Measurements from ENCODE around the gene RANGRF.

RANGRF gene

DNA sequence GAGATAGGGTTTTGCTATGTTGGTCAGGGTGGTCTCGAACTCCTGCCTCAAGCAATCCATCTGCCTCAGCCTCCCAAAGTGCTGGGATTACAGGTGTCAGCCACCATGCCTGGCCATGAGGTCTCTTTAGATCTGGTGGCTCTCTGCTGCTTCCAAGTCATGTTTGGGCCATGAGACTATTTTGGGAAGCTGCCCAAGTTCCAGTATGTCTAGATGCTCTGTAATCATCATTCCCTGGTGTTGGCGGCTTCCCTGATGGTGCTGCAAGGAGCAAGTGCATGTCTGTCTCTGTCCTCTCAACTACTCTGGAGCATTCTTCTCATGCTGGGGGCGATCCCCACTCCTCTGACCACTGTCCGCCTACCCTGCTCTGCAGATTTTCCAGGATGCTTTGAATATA is 44.8 kb downstream of the RANGRF start:
- H3K4me3 ChIP-seq (ENCODE audit: low read length): no peak overlapping the region
- no peak for TF ChIP-seq ZNF274 (IDR thresholded peaks at IDR 0.05; ENCODE audit: low read depth, low read length)

DNA sequence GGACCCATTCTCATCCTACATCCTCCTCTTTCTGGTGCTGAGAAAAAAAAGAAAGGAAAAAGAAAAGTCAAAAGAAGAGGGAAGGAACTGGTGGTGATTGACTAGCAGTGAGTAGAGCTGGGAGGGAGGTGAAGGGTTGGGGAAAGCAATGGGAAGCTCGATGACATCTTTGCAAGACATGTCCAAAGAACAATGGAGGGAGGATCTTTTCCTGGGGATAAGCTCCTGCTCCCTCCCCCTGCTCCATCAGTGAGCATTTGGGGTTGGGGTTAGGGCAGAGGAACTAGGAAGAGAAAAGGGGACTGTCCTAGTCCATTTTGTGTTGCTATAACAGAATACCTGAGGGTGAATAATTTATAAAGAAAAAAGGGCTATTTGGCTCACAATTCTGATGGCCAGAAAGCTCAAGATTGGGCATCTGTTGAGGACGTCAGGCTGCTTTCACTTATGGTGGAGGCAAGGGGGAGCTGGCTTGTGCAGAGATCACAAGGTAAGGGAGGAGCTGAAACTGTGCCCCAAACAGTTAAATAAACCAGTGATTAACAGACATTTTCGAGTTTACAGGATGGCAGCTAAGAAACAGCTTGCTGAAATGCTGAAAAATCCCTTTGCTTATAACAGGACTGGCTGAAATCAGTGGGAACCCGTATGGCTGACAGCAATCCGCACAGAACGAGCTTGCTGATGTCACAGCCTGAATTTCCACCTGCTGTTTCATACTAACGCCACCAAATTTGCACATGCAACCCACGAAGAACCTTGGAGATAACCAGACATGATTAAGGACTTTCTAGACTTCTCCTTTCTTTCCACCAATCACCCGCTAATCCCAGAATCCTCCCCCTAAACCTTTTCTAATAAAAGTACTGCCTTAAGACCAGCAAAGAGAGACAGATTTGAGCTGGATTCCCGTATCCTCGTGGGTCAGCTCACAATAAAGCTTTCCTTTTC is 49.6 kb downstream of the RANGRF start:
- no peak for TF ChIP-seq ZNF274 (IDR thresholded peaks at IDR 0.05; ENCODE audit: low read depth, low read length)
- no peak overlapping the region for H3K4me3 ChIP-seq (ENCODE audit: low read length)

DNA sequence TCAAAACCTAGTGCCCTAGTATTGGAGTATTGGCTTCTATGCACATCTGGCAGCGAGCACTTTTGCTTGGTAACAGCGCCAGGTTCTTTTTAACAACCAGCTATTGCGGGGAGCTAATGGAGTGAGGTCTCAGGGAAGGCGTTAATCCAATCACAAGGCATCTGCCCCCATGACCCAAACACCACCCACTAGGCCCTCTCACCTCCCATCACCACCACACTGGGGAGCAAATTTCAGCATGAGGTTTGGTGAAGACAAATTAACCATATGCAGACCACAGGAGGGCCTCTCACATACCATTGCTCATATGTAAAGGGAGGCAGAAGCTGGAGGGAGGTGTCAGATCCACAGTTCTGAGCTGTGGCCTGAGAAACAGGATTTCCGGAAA is 50.3 kb downstream of the RANGRF start:
- no peak overlapping the region for H3K4me3 ChIP-seq (ENCODE audit: low read length)
- TF ChIP-seq ZNF274 (IDR thresholded peaks at IDR 0.05; ENCODE audit: low read depth, low read length): no peak

DNA sequence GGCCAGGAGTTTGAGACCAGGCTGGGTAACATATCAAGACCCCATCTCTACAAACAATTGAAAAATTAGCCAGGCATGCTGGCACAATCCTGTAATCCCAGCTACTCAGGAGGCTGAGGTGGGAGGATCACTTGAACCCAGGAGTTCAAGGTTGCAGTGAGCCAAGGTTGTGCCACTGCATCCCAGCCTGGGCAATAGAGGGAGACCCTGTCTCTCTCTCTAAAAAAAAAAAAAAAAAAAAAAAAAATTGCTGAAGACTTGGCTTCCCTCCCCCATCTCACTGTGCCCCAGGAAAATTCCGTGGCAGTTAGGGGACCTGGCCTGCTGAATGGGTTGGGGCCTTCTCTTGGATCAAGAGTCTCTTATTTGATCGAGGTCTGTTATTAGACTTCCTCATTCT is 51.1 kb downstream of the RANGRF start, which contains the start of gene ODF4:
Gene ODF4, plus strand, starts transcription at position 301 of the 400 bp plus-strand sequence. CDS start 212 bp downstream, outside the sequence.
- TF ChIP-seq ZNF274 (IDR thresholded peaks at IDR 0.05; ENCODE audit: low read depth, low read length): no peak
- no peak within 1 kb of the TSS for H3K4me3 ChIP-seq (ENCODE audit: low read length)

Data from GM08714 (cell line).